ENCODE data around the gene FAM120A. TPM values are rescaled to one million over a fixed set of nuclear protein-coding genes. Genes with fewer than 3 reads are reported as not detected.

The FAM120A gene
- total and polyA plus RNA-seq, 9 of the 15 experiments (the other 6 are each of a cell fraction or from before 2014, with no cell fraction given): 8.7 to 71.0 (median 42.2) TPM

DNA sequence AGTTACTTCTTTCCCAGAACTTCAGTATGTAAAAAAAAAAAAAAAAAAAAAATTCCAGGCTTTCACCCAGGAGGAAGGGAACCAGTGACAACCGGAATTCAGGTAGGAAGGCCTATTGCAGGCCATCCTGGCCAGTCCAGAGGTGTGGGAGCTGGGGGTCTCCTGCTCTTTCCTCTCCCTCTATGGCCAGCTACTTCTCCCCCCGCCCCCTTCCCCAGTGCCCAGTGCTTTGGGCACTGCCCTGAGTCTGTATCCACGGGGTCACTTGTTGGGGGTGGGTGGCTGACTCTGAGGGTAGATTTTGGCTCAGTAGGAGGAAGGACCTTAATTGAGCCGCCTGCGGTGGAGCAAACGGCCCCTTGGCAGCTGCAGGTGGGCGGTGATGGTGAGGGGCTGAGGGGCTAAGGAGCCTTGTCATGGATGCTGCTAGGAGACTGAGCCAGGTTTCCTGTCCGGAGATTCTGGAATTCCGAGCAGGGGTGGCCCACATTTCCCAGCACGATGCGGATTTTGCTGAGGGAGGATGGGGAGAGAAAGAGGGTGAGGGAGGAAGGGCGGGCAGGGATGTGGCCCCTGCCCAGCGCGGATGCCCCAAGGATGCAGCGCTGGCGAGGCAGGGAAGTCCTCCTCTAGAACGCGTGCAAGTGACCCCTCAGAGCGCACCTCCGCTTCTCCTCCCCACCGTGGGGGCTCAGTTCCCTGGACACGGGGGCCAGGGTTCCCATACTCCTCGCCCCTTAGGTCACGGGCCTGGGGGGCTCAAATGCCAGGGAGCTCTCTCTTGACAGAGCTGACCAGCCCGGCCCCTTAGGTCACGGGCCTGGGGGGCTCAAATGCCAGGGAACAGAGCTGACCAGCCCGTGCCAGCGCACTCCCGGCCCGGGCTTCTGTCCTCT, 123.7 kb downstream of the FAM120A start (continued):
- TF ChIP-seq ZBTB17 (CRISPR knock-in tag; IDR thresholded peaks at IDR 0.05) (no peak), ZNF589 (CRISPR knock-in tag; IDR thresholded peaks at IDR 0.05; ENCODE audit: low read depth) (no peak), ZNF224 (CRISPR knock-in tag; IDR thresholded peaks at IDR 0.05) (no peak), HMGN3 (IDR thresholded peaks at IDR 0.05; ENCODE audit: borderline replicate concordance, extremely low read depth, insufficient read length, low read depth, low read length) (peak; percentile 5), L3MBTL2 (IDR thresholded peaks at IDR 0.05) (no peak), DACH1 (IDR thresholded peaks at IDR 0.05; ENCODE audit: partially characterized antibody) (no peak), CBX1 (IDR thresholded peaks at IDR 0.05; ENCODE audit: low read depth) (peak; percentile 43; the same call in 1 of the 2 replicates), ZNF444 (CRISPR knock-in tag; IDR thresholded peaks at IDR 0.05) (no peak), NFYB (IDR thresholded peaks at IDR 0.05; ENCODE audit: extremely low read depth, insufficient read length) (no peak), FIP1L1 (IDR thresholded peaks at IDR 0.05; ENCODE audit: low read depth, low read length, poor library complexity, severe bottlenecking) (peak; percentile 19), PRMT5 (CRISPR knock-in tag; IDR thresholded peaks at IDR 0.05) (no peak), ZNF583 (CRISPR knock-in tag; IDR thresholded peaks at IDR 0.05) (0 out of 2 replicates have a peak, but pooled peaks have one; percentile 11), SMARCA5 (IDR thresholded peaks at IDR 0.05) (no peak), ZBED1 (IDR thresholded peaks at IDR 0.05) (no peak), TCF7L2 (IDR thresholded peaks at IDR 0.05; ENCODE audit: low read depth, low read length) (no peak), NRF1 (conservative IDR thresholded peaks at IDR 0.05 in 1 of 2, IDR thresholded peaks at IDR 0.05 in 1 of 2) (no peak)
- TF ChIP-seq, protein P1, sequence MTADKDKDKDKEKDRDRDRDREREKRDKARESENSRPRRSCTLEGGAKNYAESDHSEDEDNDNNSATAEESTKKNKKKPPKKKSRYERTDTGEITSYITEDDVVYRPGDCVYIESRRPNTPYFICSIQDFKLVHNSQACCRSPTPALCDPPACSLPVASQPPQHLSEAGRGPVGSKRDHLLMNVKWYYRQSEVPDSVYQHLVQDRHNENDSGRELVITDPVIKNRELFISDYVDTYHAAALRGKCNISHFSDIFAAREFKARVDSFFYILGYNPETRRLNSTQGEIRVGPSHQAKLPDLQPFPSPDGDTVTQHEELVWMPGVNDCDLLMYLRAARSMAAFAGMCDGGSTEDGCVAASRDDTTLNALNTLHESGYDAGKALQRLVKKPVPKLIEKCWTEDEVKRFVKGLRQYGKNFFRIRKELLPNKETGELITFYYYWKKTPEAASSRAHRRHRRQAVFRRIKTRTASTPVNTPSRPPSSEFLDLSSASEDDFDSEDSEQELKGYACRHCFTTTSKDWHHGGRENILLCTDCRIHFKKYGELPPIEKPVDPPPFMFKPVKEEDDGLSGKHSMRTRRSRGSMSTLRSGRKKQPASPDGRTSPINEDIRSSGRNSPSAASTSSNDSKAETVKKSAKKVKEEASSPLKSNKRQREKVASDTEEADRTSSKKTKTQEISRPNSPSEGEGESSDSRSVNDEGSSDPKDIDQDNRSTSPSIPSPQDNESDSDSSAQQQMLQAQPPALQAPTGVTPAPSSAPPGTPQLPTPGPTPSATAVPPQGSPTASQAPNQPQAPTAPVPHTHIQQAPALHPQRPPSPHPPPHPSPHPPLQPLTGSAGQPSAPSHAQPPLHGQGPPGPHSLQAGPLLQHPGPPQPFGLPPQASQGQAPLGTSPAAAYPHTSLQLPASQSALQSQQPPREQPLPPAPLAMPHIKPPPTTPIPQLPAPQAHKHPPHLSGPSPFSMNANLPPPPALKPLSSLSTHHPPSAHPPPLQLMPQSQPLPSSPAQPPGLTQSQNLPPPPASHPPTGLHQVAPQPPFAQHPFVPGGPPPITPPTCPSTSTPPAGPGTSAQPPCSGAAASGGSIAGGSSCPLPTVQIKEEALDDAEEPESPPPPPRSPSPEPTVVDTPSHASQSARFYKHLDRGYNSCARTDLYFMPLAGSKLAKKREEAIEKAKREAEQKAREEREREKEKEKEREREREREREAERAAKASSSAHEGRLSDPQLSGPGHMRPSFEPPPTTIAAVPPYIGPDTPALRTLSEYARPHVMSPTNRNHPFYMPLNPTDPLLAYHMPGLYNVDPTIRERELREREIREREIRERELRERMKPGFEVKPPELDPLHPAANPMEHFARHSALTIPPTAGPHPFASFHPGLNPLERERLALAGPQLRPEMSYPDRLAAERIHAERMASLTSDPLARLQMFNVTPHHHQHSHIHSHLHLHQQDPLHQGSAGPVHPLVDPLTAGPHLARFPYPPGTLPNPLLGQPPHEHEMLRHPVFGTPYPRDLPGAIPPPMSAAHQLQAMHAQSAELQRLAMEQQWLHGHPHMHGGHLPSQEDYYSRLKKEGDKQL (CRISPR knock-in tag; IDR thresholded peaks at IDR 0.05; ENCODE audit: borderline replicate concordance): no peak
- TF ChIP-seq, protein P2, sequence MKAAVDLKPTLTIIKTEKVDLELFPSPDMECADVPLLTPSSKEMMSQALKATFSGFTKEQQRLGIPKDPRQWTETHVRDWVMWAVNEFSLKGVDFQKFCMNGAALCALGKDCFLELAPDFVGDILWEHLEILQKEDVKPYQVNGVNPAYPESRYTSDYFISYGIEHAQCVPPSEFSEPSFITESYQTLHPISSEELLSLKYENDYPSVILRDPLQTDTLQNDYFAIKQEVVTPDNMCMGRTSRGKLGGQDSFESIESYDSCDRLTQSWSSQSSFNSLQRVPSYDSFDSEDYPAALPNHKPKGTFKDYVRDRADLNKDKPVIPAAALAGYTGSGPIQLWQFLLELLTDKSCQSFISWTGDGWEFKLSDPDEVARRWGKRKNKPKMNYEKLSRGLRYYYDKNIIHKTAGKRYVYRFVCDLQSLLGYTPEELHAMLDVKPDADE (conservative IDR thresholded peaks at IDR 0.05; ENCODE audit: control insufficient read depth, low read depth, low read length): no peak
- TF ChIP-seq, protein P3, sequence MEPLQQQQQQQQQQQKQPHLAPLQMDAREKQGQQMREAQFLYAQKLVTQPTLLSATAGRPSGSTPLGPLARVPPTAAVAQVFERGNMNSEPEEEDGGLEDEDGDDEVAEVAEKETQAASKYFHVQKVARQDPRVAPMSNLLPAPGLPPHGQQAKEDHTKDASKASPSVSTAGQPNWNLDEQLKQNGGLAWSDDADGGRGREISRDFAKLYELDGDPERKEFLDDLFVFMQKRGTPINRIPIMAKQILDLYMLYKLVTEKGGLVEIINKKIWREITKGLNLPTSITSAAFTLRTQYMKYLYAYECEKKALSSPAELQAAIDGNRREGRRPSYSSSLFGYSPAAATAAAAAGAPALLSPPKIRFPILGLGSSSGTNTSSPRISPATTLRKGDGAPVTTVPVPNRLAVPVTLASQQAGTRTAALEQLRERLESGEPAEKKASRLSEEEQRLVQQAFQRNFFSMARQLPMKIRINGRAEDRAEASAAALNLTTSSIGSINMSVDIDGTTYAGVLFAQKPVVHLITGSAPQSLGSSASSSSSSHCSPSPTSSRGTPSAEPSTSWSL (CRISPR knock-in tag; IDR thresholded peaks at IDR 0.05; ENCODE audit: borderline replicate concordance): no peak
- TF ChIP-seq, protein P4, sequence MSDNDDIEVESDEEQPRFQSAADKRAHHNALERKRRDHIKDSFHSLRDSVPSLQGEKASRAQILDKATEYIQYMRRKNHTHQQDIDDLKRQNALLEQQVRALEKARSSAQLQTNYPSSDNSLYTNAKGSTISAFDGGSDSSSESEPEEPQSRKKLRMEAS (CRISPR knock-in tag; IDR thresholded peaks at IDR 0.05): no peak
